Stomach (tissue), 4 donors: Measurements from ENCODE around the gene WNT2B.

Experiments used
- CTCF ChIP-seq, 7 experiments: fragments of 450-650 bp in 4 of 7; fragments of 200-600 bp in 3 of 7; sonication (generic) in 3 of 7; IDR thresholded peaks; one replicate each; pipeline ENCODE4 v1.5.1; 2016 to 2019; ENCODE audit warnings: antibody characterized with exemption in 7 of 7, control low read depth in 2 of 7, mild to moderate bottlenecking in 1 of 7
- EP300 ChIP-seq: sonication (generic); formaldehyde crosslinking; IDR thresholded peaks from one replicate; pipeline ENCODE4 v1.6.1; 2017; ENCODE audit warnings: antibody characterized with exemption
- POLR2A ChIP-seq, 4 donors: fragments of 450-650 bp; IDR thresholded peaks; one replicate each; pipeline ENCODE4 v1.6.1; 2016; ENCODE audit warnings: antibody characterized with exemption in 4 of 4, control low read depth in 2 of 4, mild to moderate bottlenecking in 1 of 4, moderate library complexity in 1 of 4
- POLR2AphosphoS5 ChIP-seq, 3 donors: sonication (generic); formaldehyde crosslinking; IDR thresholded peaks; one replicate each; pipeline ENCODE4 v1.6.1; 2016; ENCODE audit warnings: antibody characterized with exemption in 3 of 3

- TF ChIP-seq EP300: no peak
- no peak for TF ChIP-seq CTCF (IDR thresholded peaks at IDR 0.05)
- TF ChIP-seq POLR2AphosphoS5 (IDR thresholded peaks at IDR 0.05): no peak
- TF ChIP-seq POLR2A (IDR thresholded peaks at IDR 0.05): no peak
Observed at GRCh38 chr1:112462953-112463279, 45.8 kb upstream of the WNT2B start.
